ENCODE measurements around the gene KDM1B.
"Not testable (repeated sequence)": the region's sequence is repeated elsewhere in the genome, so short reads cannot be mapped to it uniquely, and the experiment has no call there.

The KDM1B gene

DNA sequence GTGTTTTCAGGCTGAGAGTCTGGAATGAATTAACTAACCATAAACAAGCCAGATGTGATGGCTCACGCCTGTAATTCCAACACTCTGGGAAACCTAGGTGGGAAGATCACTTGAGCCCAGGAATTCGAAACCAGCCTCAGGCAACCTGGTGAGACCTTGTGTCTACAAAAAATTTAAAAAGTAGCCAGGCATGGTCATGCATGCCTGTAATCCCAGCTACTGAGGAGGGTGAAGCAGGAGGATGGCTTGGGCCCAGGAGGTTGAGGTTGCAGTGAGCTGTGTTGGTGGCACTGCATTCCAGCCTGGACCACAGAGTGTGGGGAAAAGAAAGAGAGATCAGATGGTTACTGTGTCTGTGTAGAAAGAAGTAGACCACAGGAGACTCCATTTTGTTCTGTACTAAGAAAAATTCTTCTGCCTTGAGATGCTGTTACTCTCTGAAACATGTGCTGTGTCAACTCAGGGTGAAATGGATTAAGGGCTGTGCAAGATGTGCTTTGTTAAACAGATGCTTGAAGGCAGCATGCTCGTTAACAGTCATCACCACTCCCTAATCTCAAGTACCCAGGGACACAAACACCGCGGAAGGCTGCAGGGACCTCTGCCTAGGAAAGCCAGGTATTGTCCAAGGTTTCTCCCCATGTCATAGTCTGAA is 71.4 kb downstream of the KDM1B start:
- not testable (repeated sequence) for DNase-seq (ENCODE audit: insufficient read length, low spot score); FAIRE-seq

DNA sequence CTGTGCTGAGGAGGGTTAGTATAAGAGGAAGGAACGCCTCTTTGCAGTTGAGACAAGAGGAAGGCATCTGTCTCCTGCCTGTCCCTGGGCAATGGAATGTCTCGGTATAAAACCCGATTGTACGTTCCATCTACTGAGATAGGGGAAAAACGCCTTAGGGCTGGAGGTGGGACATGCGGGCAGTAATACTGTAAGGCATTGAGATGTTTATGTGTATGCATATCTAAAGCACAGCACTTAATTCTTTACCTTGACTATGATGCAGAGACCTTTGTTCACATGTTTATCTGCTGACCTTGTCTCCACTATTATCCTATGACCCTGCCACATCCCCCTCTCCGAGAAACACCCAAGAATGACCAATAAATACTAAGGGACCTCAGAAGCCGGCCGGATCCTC is 71.9 kb downstream of the KDM1B start:
- DNase-seq (ENCODE audit: insufficient read length, low spot score); FAIRE-seq: not testable (repeated sequence)

DNA sequence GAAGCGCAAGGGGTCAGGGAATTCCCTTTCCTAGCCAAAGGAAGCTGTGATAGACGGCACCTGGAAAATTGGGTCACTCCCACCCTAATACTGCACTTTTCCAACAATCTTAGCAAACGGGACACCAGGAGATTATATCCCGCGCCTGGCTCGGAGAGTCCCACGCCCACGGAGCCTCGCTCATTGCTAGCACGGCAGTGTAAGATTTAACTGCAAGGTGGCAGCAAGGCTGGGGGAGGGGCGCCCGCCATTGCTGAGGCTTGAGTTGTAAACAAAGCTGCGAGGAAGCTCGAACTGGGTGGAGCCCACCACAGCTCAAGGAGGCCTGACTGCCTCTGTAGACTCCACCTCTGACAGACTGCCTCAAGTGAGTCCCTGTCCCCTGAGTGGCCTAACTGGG is 73.4 kb downstream of the KDM1B start:
- not testable (repeated sequence) for FAIRE-seq; DNase-seq (ENCODE audit: insufficient read length, low spot score)

DNA sequence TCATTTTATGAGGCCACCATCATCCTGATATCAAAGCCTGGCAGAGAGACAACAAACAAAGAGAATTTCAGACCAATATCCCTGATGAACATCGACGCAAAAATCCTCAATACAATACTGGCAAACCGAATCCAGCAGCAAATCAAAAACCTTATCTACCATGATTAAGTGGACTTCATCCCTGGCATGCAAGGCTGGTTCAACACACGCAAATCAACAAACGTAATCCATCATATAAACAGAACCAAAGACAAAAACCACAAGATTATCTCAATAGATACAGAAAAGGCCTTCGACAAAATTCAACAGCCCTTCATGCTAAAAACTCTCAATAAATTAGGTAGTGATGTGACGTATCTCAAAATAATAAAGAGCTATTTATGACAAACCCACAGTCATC is 76.6 kb downstream of the KDM1B start:
- not testable (repeated sequence) for DNase-seq (ENCODE audit: insufficient read length, low spot score); FAIRE-seq

DNA sequence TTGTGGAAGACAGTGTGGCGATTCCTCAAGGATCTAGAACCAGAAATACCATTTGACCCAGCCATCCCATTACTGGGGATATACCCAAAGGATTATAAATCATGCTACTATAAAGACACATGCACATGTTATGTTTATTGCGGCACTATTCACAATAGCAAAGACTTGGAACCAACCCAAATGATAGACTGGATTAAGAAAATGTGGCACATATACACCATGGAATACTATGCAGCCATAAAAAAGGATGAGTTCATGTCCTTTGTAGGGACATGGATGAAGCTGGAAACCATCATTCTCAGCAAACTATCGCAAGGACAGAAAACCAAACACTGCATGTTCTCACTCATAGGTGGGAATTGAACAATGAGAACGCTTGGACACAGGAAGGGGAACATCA is 78.5 kb downstream of the KDM1B start:
- not testable (repeated sequence) for FAIRE-seq

DNA sequence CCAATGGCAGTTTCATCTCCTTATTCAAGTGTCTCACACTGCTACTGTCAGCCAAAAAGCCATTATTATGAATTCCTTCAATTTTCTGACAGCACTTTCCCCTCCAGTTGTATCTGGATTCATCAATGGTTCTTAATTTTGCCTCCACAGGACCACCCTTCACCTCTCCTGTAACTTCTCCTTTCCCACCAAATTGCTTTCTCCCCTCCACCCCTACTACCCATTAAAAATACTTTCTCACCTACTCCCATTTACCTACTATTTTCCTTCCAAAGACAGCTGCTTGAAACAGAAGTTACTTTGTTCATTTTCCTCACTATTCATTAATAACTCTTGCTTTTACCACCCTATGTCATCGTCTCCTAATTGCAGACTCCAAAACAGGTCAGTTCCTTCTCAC is 79.3 kb downstream of the KDM1B start:
- DNase-seq (ENCODE audit: insufficient read length, low spot score) (no peak), FAIRE-seq (no peak)

More for the DNA sequence above, 78.5 kb downstream of the KDM1B start:
- DNase-seq (ENCODE audit: insufficient read length, low spot score) = not testable (repeated sequence)

DNA sequence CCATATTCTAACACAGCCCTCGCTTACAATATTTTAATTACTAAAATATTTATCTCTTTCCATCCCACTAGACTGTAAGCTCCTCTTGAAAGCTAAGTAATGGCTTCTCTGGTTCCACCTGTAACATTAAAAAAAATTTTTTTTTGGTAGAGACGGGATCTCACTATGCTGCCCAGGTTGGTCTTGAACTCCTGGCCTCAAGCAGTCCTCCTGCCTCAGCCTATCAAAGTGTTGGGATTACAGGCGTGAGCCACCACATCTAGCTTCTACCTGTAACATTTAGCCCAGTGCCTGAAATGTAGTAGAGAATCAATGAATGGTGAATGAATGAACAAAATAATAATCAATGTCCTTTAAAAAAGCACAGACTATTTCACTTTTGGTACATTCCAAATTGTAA is 80.3 kb downstream of the KDM1B start:
- DNase-seq (ENCODE audit: insufficient read length, low spot score) = no peak
- no peak for FAIRE-seq

DNA sequence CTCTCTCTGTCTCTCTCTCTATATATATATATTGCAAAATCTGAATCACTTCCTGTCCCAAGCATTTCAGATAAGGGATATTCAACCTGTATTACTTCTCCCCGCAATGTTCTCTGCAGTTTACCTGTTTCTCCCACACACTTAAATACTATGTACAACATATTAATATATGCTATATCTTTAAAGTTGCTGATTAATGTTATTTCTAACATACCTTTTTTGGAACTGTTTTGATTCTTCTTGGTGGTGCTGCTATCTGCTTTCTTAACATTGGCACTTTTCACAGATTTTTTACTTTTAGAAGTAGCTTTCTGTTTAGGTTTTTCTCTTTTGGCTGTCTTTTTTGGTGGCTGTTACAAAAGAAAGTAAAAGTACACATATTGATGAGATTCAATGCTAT is 81.9 kb downstream of the KDM1B start:
- DNase-seq (ENCODE audit: insufficient read length, low spot score) (no peak), FAIRE-seq (no peak)

DNA sequence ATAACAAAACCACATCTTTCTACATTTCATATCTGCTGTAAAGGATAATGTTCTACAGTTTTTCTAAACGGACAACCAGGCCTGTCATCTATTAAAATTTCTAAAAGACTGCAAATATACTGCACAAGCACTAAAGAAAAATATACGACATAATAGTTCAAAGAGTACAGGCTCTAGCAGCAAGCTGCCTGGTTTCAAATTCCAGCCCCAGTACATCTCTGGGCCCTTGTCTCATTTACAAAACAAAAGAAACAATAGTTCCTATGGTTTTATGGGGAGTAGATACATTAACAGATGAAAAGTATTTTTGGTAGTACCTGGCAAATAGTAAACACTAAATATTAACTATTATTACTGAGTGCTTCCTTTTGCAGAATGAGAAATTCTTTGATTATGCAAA is 85.0 kb downstream of the KDM1B start:
- DNase-seq (ENCODE audit: insufficient read length, low spot score) (no peak), FAIRE-seq (no peak)

DNA sequence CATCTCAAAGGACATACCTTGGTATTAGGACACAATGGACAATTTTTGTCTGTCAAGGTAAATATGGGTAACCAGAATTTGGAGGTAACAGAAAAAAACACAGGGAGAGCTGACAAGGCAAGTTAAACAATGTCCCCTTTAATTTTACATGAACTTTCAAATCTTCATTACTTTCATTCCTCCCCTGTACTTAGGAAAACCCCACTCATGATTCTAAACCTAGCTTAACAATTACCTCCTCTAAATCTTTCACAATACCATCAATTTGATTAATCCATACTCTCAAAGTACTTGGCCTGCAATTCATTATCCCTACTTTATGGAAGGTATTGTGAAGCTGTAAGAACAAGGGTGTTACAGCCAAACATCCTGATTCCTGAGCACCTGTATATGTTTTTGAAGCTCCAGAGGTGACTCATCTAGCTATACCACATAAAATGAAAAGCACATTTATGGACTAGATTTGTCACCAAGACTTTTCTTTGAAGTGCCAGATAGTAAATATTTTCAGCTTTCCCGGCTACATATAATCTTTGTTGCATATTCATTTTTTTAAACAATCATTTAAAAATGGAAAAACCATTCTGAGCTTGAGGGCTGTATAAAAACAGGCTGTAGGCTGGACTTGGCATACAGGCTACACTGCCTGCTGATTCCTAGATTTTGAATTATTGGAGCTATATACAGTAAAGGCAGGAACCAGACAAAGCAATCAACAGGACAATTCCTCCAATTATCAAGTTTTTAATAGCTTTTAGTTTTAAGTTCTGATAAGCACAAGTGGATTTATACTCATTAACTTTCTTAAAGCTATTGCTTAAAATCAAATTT is 86.2 kb downstream of the KDM1B start:
- no peak for FAIRE-seq
- no peak for DNase-seq (ENCODE audit: insufficient read length, low spot score)

DNA sequence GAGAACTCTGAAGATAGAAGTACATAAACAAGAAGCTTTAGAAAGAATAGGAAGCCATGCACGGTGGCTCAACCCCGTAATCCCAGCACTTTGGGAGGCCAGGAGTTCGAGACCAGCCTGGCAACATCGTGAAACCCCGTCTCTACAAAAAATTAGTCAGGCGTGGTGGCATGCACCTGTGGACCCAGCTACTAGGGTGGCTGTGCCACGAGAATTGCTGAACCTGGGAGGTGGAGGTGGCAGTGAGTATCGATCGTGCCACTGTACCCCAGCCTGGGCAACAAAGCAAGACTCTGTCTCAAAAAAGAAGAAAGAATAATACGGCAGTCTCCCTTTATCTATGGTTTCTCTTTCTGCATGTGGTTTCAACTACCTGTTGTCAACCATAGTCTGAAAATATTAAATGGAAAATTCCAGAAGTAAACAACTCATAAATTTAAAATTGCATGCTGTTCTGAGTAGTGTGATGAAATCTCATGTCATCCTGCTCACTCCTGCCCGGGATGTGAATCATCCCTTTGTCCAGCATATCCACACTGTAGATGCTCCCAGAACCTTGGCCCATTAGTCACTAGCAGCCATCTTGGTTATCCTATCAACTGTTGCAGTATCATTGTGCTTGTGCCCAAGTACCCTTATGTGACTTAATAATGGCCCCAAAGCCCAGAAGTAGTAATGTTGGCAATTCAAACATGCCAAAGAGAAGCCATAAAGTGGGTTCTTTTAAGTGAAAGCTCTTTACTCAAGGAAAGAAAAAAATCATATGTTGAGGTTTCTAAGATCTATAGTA is 87.0 kb downstream of the KDM1B start:
- DNase-seq (ENCODE audit: insufficient read length, low spot score) (no peak), FAIRE-seq (no peak)

DNA sequence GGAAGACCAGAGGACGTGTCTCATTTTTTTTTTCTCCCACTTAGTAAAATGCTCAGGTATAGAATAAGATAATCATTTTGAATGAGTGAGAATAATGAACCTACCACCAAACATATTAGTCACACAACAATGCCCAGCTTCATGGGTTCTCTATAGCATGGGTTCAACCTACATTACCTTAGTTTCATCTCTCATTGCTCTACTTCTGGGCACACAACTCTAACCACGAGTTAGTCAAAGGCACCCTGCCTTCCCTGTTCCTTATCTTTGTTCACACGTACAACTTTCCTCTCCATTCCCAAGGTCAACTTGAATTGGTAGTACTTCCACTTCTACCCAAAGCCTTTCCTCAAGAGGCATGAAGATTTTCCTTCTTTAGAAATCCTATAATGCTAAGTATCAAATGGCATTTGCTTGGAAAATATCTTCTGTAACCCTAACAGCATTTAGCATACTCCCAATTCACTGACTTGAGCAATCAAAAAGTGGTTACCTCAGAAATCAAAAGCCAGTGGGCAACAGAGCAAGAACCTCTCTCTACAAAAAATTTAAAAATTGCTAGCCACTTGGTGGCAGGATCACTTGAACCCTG is 88.2 kb downstream of the KDM1B start:
- no peak for DNase-seq (ENCODE audit: insufficient read length, low spot score)
- FAIRE-seq = no peak

DNA sequence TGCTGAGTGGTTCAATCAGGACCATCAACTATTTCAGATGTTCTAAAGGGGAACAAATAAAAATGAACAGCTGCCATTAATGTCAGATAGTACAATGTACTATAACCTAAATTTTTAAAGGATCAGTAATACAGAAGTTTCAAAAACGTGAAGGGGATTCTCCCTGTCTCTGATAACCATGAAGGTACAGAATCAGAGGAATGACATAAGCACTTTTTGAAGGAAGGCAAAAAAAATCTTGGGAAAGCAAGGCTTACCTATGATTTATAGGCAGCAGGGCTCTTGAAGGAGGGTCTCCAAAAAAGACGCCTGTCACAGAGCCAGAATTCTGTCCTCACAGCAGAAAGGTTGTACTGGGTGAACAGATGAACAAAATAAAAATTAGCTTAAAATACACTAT is 89.0 kb downstream of the KDM1B start:
- DNase-seq (ENCODE audit: insufficient read length, low spot score) (no peak), FAIRE-seq (no peak)

DNA sequence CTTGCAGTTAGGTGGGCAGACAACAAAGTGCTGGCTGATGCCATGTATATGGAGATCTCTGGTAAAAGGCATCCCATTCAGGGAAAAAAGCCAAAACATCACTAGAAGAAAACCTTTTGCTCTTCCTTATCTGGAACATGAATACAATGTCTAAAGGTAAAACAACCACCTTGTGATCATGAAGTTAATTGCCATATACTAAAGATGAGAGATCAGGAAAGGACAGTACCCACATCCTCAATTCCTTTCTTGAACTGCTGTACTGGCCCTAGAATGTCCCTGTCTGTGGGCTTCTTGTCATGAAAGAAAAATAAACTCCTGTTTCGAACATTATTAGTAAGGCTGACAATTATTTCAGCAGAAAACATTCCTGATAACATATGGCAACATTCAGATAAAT is 89.9 kb downstream of the KDM1B start:
- DNase-seq (ENCODE audit: insufficient read length, low spot score) (no peak), FAIRE-seq (no peak)

DNA sequence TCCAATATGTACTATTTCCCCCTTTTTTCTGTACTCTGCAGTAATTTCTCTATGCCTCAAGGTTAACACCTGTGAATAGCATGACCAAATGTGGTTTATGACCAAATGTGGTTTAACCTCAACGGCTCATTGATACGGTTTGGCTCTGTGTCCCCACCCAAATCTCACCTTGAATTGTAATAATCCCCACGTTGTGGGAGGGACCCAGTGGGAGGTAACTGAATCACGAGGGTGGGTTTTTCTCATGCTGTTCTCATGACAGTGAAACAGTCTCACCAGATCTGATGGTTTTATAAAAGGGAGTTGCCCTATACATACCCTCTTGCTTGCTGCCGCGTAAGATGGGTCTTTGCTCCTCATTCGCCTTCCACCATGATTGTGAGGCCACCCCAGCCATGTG is 90.4 kb downstream of the KDM1B start:
- no peak for DNase-seq (ENCODE audit: insufficient read length, low spot score)
- no peak for FAIRE-seq

DNA sequence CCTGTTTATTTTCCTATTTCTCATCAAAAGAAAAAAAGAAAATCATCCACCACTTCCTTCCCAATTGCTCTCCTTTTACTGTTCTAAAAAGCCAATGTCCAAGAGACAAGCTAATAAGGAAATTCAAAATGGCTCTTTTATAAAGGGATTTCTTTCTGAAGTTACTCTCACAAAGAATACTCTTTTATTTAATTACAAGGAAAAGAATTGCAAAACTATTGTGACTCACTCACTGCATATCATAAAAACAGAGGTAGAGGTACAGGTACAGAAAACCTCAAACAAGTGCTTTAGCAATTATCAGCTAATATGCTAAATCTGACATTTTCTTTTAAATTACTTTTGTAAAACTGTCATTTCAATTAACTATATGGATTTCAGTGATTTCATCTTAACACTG is 91.0 kb downstream of the KDM1B start:
- FAIRE-seq = no peak
- DNase-seq (ENCODE audit: insufficient read length, low spot score) = no peak

DNA sequence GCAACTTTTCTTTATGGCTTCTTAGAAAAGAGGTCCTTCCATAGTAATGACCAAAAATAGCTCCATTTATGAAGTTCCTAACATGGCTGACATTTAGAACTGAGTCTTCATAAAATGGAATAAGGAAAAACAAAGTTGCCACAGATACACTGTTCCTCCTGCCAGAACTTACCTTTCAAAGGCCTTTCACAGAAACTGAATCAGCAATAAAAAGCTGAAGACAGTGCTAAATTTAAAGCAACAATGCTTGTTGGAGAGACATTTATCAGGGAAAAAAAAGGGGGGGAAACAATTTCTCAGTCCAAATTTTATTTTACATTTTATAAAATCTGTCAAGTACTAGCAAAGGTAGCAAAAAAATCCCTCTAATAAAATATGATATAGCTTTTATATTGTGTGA is 91.8 kb downstream of the KDM1B start:
- DNase-seq (ENCODE audit: insufficient read length, low spot score) (no peak), FAIRE-seq (no peak)

DNA sequence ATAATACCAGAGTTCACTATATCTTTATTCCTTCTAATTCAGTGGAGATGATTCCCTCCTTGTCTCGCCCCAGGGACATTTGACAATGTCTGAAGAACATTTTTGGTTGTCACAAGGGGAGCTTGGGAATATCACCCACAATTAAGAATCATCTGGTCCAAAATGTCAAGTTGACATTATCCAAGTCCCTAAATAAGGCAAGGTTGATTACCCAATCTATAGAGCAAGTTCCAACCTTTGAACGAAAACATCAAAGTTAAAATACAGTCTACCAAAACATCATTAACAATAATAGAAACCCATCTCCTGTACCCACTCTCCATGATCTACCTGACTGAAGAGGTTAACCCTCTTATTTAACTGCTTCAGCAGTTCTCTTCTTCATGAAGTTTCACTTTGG is 93.5 kb downstream of the KDM1B start:
- FAIRE-seq (no peak), DNase-seq (ENCODE audit: insufficient read length, low spot score) (no peak)

DNA sequence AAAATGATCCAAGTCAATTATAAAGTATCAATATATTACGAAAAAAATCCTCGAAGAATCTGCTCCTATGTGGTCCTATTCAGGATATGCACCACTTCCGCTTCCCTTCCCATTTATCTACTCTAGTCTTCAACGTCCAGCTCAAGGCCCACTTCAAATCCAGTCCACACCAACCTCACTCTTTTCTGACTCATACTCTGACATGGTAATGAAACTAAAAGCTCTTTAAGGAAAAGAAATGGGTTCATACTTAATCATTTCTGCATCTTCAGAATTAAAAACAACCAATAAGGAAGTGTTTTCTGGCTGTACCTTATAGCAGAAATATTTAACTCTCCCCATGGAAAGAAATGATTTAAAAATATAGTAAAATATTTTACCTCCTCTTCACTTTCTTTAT is 94.0 kb downstream of the KDM1B start:
- FAIRE-seq = no peak
- DNase-seq (ENCODE audit: insufficient read length, low spot score) = no peak

DNA sequence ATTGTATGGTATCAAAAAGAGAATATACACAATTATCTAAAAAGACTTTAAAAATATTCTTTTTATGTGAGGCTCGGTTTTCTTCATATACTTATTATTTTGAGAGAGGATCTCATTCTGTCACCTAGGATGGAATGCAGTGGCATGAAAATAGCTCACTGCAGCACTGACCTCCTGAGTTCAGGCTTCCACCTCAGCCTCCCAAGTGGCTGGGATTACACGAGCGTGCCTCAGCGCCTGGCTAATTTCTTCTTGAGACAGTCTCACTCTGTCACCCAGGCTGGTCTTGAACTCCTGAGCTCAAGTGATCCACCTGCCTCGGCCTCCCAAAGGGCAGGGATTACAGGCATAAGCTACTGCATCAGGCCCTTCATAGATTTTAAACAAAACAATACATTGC is 98.4 kb downstream of the KDM1B start:
- no peak for DNase-seq (ENCODE audit: insufficient read length, low spot score)
- no peak for FAIRE-seq

DNA sequence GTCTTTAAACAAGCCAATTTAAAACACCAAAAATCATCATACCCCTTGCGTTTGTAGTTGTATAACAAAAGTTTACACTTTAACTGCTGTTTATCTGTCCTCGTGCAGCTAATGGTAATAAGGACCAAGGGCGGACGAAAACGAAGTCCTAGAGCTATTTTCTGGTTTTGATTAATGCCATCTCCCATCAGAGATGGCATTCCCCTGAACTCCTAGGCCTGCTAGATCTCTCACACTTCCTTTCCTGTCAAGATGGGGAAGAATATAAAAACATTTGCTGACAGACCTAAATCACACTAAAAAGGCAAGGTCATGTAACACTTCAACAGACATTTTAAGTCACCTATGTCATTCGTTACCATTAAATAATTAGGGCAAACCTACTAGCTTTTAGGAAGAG is 99.6 kb downstream of the KDM1B start:
- no peak for FAIRE-seq

More for the DNA sequence above, 99.6 kb downstream of the KDM1B start:
- no peak for DNase-seq (ENCODE audit: insufficient read length, low spot score)
